Measurements from ENCODE around the gene APBA3. TPM values are rescaled to one million over a fixed set of nuclear protein-coding genes. Genes with fewer than 3 reads are reported as not detected.
"Not testable (repeated sequence)": the region's sequence is repeated elsewhere in the genome, so short reads cannot be mapped to it uniquely, and the experiment has no call there.

APBA3 gene
- polyA plus RNA-seq, 3 donors: 9.1 to 14.7 (median 10.3) TPM

DNA sequence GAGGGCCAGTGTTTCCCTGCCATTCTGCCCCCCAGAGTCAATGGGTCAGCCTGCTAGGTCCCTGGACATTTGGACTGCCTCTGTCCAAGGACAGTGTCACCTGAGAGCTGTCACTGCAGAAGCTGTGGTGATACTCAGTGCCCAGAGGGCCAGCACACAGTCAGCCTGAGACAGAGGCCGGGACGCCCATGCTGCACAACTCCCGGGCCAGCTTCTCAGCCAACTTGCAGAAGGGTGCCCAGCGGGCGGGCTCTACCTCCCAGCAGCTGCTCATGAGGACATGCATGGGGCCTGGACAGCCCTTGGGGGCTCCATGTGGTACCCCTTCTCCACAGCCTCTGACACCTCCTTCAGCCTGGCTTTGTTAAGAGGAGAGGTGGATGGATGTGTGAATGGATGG lies 14.3 kb upstream of the APBA3 start:
- no peak overlapping the region for H3K27ac ChIP-seq (ENCODE audit: low read depth, low read length)
- 90 to 94% (median 93%) methylated on average over 5 of the region's 5 CpGs for WGBS, 3 donors

- no peak overlapping the region for H3K27ac ChIP-seq (ENCODE audit: low read depth, low read length)
- WGBS, 3 donors: 79 to 96% (median 89%) methylated on average over 2 of the region's 2 CpGs
Measured at GRCh38 chr19:3775374-3775711, 13.9 kb upstream of the APBA3 start.

GRCh38 chr19:3774621-3775373 lies 13.3 kb upstream of the APBA3 start:
- no peak overlapping the region for H3K27ac ChIP-seq (ENCODE audit: low read depth, low read length)
- WGBS, 3 donors: 54 to 66% (median 66%) methylated on average over 24 to 25 of the region's 25 CpGs

- H3K27ac ChIP-seq (ENCODE audit: low read depth, low read length): no peak overlapping the region
- 83 to 87% (median 84%) methylated on average over 12 of the region's 12 CpGs for WGBS, 3 donors
Measured at GRCh38 chr19:3773814-3774515, 12.5 kb upstream of the APBA3 start.

DNA sequence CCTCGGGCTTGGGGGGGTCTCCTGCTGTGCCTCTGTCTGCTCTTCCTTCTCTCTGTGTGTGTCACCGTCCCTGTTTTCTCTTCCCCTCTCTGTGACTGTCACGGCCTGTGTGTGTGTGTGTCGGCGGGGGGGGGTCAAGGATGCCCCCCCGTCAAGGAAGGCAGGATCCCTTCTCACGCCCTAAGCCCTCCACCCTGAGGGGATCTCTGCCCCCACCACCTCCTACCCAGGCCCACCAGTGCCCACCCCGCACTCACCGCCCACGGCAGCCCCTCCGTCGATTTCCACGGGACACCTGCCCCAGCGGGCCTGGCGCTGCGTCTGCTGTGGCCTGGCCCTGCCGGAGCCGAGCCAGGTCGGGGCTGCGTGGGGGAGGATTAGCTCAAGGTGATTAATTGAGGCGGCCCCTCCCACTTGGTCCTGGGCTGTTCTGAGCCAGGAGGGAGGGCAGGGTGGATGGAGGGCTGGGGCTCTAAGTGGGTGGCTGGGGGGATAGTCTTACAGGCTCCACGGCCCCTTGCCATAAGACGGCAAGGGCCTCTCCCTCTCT lies 10.5 kb upstream of the APBA3 start, which contains the start of gene RAX2:
TSS of gene RAX2 (minus strand) at position 323 of the 550 bp plus-strand sequence. CDS start 486 bp downstream, outside the sequence.
- WGBS, 3 donors: 18 to 53% (median 39%) methylated on average over 19 to 23 of the region's 23 CpGs
- no peak within 1 kb of the TSS for H3K27ac ChIP-seq (ENCODE audit: low read depth, low read length)

DNA sequence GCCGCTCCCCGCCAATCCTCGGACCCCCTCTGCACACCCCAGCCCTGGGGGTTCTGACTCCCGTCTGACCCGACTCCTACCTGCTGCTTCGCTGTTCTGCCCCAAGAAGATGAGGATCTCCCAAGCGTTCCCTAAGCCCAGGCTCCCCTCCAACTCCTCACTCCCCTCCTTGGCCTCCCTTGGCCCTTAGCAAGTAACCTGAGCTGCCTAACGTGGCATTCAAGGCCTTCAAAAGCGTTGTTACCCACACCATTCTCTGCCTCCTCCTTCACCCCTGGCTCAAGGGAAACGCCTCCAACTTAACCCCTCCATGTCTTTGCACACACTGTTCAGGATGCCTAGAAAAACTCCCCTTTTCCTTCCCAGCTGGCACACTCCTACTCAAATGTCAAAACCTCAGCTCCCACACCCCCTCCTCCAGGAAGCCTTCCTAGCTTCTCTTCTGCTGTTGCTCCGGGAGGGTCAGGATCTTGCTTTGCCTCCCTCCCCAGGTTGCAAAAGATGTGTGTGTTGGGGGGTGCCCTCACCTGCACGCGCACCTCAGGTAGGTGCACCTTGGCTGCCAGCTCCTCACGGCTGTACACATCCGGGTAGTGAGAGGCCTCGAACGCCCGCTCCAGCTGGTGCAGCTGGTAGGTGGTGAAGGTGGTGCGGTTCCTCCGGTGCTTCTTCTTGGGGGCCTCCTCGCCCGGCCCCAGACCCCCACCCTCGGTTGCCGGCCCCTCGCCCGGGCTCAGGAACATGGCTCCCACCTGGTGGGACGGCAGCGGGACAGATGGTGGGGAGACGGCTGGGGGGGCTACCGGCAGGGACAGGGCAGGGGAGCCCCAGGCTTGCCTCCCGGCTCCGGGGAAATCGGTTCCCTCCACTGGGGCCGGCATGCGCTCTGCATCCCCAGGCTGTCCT lies 9.8 kb upstream of the APBA3 start:
- no peak overlapping the region for H3K27ac ChIP-seq (ENCODE audit: low read depth, low read length)
- 75 to 83% (median 80%) methylated on average over 35 of the region's 35 CpGs for WGBS, 3 donors

GRCh38 chr19:3770136-3770999 lies 8.9 kb upstream of the APBA3 start:
- 63 to 78% (median 71%) methylated on average over 52 of the region's 53 CpGs for WGBS, 3 donors
- no peak overlapping the region for H3K27ac ChIP-seq (ENCODE audit: low read depth, low read length)

- WGBS, 3 donors: 88% methylated on average over 15 to 17 of the region's 17 CpGs
- H3K27ac ChIP-seq (ENCODE audit: low read depth, low read length): no peak overlapping the region
Measured at GRCh38 chr19:3769494-3769893, 8.0 kb upstream of the APBA3 start.

DNA sequence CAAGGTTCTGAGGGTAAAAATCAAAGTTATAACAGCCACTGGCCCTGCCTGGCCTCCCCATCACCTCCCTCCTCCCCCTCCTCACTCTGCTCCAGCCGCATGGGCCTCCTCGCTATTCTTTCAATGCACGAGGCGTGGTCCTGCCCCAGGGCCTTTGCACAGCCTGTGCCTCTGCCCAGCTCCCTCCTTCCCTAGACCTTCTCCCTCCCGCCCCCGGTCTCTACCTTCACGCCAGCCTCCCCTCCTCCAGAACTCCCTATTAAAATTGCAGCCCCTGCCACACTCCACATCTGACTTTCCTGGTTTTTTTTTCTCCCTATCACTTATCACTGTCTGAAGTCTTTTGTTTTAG lies 7.2 kb upstream of the APBA3 start:
- 88 to 100% (median 98%) methylated on average over 7 of the region's 7 CpGs for WGBS, 3 donors
- no peak overlapping the region for H3K27ac ChIP-seq (ENCODE audit: low read depth, low read length)

DNA sequence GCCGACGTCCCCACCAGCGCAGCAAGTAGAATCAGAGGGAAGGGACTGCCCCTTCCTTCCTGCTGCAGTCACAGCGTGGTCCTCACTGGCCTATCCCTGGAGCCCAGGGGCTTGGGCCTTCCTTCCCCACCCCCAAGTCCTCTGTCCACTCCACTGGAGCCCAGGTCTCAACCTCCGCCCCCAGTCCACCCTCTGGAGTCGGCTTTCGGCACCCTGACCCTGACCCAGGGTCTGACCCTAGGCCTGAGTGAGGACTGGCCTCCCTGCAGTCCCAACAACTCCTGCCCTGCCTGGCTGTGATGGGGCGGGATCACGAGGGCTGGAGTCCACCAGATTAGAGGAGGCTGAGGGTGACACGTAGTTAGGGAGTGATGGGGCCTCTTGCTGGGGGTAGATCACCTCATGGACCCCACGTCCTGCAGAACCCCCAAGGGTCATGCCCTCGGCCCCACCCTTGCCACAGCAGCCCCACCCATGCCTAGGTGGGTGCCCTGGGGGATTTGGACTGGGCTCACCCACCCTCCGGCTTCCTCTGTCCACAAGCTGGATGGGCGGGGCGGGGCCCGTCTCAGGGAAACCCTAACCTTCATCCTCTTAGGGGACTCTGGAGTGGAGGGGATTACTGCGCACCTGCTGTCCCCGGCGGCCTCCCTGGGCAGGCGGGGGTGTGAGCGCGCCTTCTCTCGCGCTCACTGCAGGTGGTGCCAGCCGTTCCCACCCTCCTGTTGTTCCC lies 6.7 kb upstream of the APBA3 start:
- H3K27ac ChIP-seq (ENCODE audit: low read depth, low read length): no peak overlapping the region
- WGBS, 3 donors: 85 to 94% (median 86%) methylated on average over 22 to 25 of the region's 25 CpGs

GRCh38 chr19:3767050-3767449 lies 5.6 kb upstream of the APBA3 start:
- 94 to 95% (median 94%) methylated on average over 20 to 23 of the region's 23 CpGs for WGBS, 3 donors
- no peak overlapping the region for H3K27ac ChIP-seq (ENCODE audit: low read depth, low read length)

DNA sequence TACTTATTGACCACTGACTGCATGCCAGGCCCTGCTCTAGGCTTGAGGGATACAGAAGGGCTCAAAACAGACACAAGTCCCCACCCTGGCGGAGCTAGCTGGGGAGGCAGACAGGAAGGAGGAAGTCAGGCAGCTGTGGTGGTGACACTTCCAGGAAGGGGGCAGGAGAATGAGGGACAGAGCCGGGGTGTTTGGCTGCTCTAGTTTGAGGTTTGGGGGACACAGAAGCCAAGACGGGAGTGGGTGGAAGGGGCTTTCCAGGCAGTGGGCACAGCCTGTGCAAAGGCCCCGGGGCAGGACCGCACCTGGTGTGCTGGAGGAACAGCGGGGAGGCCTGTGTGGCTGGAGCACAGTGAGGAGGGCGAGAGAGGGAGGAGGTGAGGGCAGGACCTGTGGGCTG lies 5.0 kb upstream of the APBA3 start:
- WGBS, 3 donors: 74 to 94% (median 76%) methylated on average over 6 to 7 of the region's 7 CpGs

GRCh38 chr19:3765757-3766156 lies 4.3 kb upstream of the APBA3 start:
- 92 to 96% (median 95%) methylated on average over 5 of the region's 5 CpGs for WGBS, 3 donors
- H3K27ac ChIP-seq (ENCODE audit: low read depth, low read length): not testable (repeated sequence)

More for the DNA sequence above, 5.0 kb upstream of the APBA3 start:
- no peak overlapping the region for H3K27ac ChIP-seq (ENCODE audit: low read depth, low read length)

GRCh38 chr19:3765121-3765520 lies 3.6 kb upstream of the APBA3 start:
- no peak overlapping the region for H3K27ac ChIP-seq (ENCODE audit: low read depth, low read length)
- WGBS, 3 donors: 91 to 95% (median 94%) methylated on average over 12 of the region's 12 CpGs

DNA sequence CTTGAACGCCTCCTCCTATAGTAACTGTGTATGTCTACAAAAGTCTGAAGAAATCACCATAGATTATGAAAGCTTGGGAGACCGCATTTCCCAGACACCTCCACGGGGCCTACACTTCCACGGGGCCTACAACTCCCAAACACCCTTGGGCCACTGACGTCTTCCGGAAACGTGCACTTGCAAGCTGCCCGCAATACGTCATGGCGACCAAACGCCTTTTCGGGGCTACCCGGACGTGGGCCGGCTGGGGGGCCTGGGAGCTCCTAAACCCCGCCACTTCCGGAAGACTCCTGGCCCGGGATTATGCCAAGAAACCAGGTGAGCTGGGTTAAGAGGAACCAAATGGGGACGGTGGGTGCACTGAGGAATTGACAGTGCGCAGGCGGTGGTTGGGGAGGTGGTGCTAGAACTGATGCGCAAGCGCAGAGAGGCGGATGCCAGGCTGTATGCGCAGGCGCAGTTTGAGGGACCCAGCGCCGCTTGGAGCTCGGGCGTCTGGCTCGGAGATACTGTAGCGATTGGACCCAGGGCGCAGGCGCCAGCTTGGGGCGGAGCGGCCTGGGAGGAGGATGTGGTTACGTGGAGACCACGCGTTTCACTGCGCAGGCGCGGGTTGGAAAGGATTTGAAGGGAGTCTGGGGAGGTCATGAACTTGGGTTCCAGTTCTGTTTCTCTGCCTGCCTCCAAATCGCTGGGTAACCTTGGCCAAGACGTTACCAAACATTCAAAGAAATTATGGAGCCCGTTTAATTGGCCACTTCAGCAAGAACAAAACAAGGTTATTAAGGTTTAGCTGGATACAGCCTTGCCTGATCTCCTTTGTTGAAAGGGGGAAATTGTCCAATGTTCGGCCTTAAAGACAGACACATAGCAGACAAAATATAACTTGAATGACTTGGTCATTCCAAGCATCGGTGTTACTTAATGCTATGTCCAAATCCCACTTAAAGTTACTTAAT lies 1.3 kb upstream of the APBA3 start, which contains the start of gene MRPL54:
TSS of gene MRPL54 (plus strand) at position 182 of the 959 bp plus-strand sequence. CDS start at position 201, 19 bp downstream.
- H3K27ac ChIP-seq (ENCODE audit: low read depth, low read length): peak within 1 kb of the TSS; percentile 68
- WGBS, 3 donors: 3% methylated on average over 47 of the region's 47 CpGs

DNA sequence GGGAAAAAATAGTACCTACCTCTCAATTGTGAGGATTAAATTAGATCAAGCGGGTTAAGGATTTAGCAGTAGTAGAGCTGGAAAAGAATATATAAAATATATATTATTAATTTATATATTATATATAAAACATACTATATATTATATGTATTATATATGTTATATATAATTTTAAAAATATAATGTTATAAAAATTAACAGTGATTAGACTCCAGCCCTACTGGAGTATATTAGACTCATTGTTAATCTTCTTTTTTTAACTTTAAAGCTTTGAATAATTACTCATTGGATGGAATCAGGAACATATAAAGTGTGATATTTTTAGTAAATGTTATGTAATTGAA lies 610 bp upstream of the APBA3 start:
- H3K27ac ChIP-seq (ENCODE audit: low read depth, low read length): no peak overlapping the region
- 69 to 73% (median 71%) methylated on average over 1 of the region's 1 CpG for WGBS, 3 donors

All from adipose tissue (tissue), 3 donors.